AG10803 (cell line): ENCODE results near the gene WNT8B.
A peak's percentile ranks its signal among the peaks of the same experiment; 100 is the strongest.

Source experiments
- DNase-seq: peaks from one replicate; pipeline ENCODE4 v3.0.0; 2010; ENCODE audit warnings: low read depth
- H3K4me3 ChIP-seq: 2 replicates; pipeline ENCODE4 v1.5.1; 2011; ENCODE audit warnings: mild to moderate bottlenecking, low read length, control low read depth
- TF ChIP-seq, protein P1 (sequence below): conservative IDR thresholded peaks from 2 replicates; pipeline ENCODE4 v1.5.1; 2011; ENCODE audit warnings: mild to moderate bottlenecking, low read length, control low read depth, inconsistent platforms

The WNT8B gene

DNA sequence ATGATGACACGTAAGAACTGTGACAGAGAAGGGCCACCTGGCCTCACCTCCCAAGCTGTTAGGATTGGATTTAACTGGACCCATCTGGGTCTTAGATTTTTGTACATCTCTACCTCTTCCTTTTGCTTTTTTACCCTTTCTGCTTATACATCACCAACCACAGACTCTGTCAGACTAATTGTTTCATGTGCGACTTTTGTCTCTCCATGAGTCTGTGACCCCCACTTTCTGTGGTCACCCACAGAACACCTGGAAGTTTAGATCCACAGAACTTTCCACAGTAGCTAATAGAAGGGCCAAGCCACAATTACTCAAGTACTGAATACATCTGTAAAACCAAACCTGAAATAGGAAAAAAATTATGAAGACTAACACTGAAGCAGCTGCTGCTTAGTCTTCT lies 33.8 kb downstream of the WNT8B start:
- TF ChIP-seq, protein P1, sequence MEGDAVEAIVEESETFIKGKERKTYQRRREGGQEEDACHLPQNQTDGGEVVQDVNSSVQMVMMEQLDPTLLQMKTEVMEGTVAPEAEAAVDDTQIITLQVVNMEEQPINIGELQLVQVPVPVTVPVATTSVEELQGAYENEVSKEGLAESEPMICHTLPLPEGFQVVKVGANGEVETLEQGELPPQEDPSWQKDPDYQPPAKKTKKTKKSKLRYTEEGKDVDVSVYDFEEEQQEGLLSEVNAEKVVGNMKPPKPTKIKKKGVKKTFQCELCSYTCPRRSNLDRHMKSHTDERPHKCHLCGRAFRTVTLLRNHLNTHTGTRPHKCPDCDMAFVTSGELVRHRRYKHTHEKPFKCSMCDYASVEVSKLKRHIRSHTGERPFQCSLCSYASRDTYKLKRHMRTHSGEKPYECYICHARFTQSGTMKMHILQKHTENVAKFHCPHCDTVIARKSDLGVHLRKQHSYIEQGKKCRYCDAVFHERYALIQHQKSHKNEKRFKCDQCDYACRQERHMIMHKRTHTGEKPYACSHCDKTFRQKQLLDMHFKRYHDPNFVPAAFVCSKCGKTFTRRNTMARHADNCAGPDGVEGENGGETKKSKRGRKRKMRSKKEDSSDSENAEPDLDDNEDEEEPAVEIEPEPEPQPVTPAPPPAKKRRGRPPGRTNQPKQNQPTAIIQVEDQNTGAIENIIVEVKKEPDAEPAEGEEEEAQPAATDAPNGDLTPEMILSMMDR: no peak
- no peak overlapping the region for H3K4me3 ChIP-seq

DNA sequence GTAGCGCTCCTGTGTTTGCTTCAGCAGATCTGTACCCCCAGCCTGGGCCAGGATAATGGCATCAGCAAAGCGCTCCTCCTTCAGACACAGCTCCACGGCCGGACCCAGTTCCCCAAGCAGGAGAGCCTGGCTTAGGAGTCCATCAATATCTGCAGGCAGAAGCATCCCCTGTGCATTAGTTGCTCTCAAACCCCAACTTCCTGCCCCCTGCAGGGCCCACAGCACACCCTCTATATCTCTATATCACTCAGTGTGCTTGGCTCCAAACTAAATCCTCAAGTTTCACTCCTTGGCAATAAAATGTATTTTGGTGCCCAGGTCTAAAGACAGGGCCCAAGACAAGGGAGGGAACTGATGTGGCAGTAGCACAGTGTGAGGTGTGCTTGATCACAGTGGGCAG lies 35.2 kb downstream of the WNT8B start:
- no peak overlapping the region for H3K4me3 ChIP-seq
- TF ChIP-seq, protein P1: no peak
- DNase-seq: no peak

More for the DNA sequence above, 33.8 kb downstream of the WNT8B start:
- no peak for DNase-seq

DNA sequence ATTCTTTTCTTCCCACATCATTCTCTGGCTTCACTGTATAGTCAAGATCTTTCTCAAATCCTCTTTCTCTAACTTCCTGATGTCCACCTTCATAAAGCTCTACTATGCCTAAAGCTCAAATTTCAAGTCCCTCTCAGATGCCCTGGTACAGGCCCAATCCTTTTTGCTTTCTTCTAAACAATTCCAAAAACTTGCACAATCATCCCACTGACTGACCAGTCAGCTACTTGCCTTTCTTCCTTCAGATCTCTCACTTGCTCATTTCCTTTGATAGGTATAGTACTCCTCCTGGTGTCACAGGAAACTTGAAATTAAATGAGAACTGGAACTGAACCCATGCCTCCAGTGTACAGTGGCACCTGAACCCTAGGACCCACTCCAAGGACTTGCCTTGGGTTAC lies 38.6 kb downstream of the WNT8B start:
- TF ChIP-seq, protein P1: no peak
- peak; percentile 23 for DNase-seq
- no peak overlapping the region for H3K4me3 ChIP-seq

DNA sequence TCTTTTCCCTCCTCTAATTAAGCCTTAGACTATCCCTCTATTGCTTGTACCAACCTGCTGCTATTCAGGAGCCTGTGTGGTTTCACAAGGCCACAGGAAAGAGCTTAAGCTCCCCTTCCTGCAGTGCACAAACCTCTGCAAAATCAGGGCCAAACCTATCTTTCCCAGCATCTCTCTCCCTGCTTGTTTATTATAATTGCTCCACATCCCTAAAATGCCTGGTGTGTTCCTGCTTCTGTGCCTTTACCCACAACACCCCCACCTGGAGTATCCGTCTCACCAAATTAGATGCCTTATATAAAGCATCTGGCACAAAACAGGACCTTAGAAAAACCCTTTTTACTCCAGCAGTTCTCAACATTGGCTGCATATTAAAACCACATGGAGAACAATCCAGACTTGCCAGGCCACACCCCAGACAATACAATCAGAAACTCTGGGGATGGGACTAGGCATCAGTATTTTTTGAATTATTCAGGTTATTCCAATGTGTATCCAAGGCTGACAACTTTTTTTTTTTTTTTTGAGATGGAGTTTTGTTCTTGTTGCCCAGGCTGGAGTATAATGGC lies 40.2 kb downstream of the WNT8B start:
- no peak overlapping the region for H3K4me3 ChIP-seq
- peak; percentile 42 for DNase-seq
- TF ChIP-seq, protein P1: no peak

DNA sequence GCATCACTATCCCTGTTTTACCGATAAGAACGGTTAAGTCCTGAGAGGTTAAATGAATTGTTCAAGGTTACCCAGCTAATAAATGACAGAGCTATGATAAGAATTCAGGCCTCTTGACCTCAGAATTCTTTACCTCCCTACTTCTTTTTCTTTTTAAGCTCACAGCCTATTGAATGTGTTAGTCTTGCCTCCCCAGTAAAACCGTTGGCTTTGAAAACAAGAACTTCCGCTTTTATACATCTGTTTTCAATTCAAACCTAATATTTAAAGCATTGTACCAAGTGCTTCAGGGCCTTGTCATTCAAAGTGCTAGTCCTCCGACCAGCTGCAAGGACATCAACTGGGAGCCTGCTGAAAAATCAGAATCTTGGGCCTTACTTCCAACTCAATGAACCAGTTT lies 41.3 kb downstream of the WNT8B start:
- H3K4me3 ChIP-seq: no peak overlapping the region
- peak; percentile 64 for DNase-seq
- TF ChIP-seq, protein P1: no peak

DNA sequence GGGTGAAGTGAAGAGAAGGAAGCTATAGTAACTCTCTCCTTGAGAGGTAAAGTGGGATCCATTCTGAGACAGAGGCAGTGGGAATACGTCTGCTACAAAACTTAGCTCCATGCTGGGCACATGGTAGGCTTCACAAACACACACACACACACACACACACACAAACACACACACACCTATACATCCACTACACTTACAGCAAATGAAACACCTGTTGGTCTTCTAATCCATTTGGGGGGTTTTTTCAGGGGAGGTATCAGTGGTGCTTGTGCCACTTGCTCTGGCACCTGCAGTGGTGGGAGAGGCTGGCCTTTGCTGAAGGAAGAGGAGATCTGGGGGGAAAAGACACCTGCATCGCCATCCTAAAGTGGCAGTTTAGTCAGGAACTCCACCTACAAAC lies 42.4 kb downstream of the WNT8B start:
- no peak overlapping the region for H3K4me3 ChIP-seq
- DNase-seq: no peak
- TF ChIP-seq, protein P1: no peak

DNA sequence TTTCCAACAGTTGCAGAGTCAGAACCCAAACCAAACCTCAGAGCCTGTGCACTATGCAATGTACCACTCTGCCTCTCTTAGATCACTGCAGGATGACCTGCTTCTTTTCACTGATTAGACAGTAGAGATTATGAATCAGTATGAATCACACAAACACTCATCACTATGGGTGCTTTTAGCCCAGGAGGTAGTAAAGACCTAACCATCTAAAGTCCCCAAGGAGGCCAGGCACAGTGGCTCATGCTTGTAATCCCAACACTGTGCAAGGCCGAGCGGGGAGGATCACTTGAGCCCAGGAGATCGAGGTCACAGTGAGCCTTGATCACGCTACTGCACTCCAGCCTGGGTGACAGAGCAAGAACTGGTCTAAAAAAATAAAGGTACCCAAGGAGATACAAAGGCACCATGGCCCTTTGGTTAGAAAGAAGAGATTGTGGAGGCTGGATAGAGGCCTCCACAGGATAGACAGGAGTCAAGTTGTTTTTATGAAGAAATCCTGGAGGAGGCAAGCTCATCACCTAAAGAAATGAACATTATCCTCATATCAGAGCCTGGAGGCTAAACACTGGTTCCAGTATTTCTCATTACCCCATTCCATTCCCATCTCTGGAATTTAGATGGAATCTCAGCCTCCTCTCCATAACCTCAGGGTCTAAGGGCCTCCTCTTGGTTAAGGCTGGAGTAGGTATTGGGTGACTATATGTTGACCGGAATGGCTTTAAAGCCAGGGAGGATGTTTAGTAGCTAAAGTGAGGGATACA lies 44.0 kb downstream of the WNT8B start:
- TF ChIP-seq, protein P1: no peak
- H3K4me3 ChIP-seq: no peak overlapping the region
- DNase-seq: peak; percentile 55
